ENCODE measurements around the gene BCL10.

The BCL10 gene

DNA sequence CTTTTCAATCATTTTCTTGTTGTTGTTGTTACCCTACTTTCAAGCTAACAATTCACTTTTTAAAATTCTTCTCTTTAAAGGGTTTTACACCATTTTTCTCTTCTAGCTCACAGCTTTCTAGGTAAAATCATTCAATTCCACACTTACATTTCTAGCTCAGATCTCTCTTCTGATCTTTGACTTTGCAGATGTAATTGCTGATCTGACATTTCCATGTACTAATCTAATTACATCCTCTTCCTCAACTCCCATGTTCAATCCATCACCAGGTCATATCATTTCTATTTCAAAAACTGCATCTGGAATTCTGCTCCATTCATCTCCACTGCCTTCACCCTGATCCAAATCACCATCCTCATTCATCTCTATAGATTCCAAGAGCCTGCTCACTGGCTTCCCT lies 3.0 kb downstream of the BCL10 start:
- no peak for TF ChIP-seq CTCF (IDR thresholded peaks at IDR 0.05; ENCODE audit: insufficient read depth, low read depth, low read length, missing control alignments)
- no peak for DNase-seq (ENCODE audit: low read depth)
- no peak overlapping the region for H3K4me3 ChIP-seq (ENCODE audit: low read length)

DNA sequence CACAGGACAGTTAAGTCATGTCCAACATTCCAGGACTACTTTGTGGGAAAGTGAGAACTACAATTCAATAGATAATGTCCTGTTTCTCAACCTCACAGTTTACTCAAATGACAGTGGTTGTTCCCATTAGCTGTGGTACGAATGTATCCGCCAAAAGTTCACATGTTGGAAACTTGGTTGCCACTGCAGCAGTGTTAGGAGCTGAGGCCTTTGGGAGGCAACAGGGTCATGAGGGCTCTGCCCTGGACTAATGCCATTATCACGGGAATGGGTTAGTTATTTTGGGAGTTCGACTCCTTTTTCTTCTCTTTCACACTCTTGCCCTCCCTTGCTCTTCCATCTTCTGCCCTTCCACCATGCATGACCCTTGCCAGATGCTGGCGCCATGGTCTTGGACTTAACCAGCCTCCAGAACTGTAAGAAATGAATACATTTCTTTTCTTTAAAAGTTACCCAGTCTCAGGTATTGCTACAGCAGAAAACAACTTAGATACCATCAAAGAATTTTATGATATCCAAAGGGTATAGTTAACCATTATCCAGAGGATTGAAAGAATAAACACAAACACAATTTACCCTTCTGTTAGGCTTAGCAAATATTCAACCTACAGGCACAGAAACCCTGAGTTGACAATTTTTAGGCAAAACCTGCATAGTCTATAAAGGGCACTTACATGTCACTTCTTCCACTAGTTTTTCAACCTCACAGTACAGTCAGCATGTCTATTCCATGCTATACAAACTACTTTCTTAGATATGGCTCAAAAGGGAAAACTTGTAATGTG lies 7.4 kb downstream of the BCL10 start:
- H3K4me3 ChIP-seq (ENCODE audit: low read length) = no peak overlapping the region
- DNase-seq (ENCODE audit: low read depth) = no peak
- no peak for TF ChIP-seq CTCF (IDR thresholded peaks at IDR 0.05; ENCODE audit: insufficient read depth, low read depth, low read length, missing control alignments)

DNA sequence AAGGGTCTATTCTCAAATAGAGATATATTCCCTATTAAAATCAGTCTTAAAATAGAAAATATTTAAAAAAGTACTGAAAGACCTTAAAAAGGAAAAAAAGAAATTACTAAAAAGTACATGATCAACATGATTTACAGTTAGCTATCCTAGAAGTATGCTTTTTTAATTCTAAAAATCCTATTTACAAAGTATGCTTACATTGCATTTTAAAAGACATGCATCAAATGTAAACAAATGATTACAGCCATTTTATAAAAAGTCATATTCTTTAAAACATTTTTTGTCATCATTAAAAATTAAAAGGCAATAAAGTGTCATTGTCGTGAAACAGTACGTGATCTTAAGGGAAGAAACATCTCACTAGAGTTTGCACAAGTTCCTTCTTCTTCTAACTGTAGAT lies 9.1 kb downstream of the BCL10 start:
- no peak for DNase-seq (ENCODE audit: low read depth)
- TF ChIP-seq CTCF (IDR thresholded peaks at IDR 0.05; ENCODE audit: insufficient read depth, low read depth, low read length, missing control alignments) = no peak
- no peak overlapping the region for H3K4me3 ChIP-seq (ENCODE audit: low read length)

DNA sequence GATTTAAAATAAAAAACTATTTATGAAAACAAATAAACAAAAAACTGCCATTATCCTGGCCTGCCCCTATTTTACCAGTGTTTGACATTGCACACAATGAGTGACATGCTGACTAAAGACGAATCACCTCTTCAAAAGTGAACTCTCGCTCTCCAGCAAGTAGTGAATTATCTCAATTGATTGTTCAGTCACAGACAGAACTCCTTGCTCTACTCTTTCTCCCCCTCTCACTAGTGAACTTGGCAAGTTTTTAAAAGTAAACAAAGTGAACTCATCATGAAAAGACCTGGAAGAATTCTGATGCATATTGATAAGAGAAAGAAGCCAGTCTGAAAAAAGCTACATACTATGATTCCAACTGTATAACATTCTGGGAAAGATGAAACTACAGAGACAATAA lies 12.3 kb downstream of the BCL10 start:
- TF ChIP-seq CTCF (IDR thresholded peaks at IDR 0.05; ENCODE audit: insufficient read depth, low read depth, low read length, missing control alignments) = no peak
- peak; percentile 50 for DNase-seq (ENCODE audit: low read depth)
- no peak overlapping the region for H3K4me3 ChIP-seq (ENCODE audit: low read length)

- TF ChIP-seq CTCF (IDR thresholded peaks at IDR 0.05; ENCODE audit: insufficient read depth, low read depth, low read length, missing control alignments) = no peak
- no peak overlapping the region for H3K4me3 ChIP-seq (ENCODE audit: low read length)
- DNase-seq (ENCODE audit: low read depth) = no peak
These were observed 13.4 kb downstream of the BCL10 start for GRCh38 chr1:85262985-85263384.

DNA sequence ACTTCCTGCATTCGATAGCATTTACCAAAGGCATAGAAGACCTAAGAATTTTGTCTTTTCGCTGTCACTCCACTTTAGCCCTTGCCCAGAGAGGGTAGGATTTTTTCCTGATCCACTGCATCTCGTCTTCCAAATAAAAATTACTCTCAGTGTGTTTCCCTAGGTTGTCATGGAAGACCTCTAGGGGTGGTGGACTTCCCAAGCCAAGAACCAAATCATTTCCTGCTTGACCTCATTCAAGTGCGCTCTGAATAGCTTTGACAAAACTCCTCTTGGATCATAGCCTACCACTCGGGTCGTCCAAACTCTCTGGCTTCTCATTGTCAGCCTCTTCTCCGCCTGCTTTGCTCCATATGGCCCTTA lies 16.5 kb downstream of the BCL10 start:
- DNase-seq (ENCODE audit: low read depth) = no peak
- no peak for TF ChIP-seq CTCF (IDR thresholded peaks at IDR 0.05; ENCODE audit: insufficient read depth, low read depth, low read length, missing control alignments)
- H3K4me3 ChIP-seq (ENCODE audit: low read length) = peak overlapping the region; percentile 85
